IgD-negative memory B cell (primary cell): ENCODE measurements around the gene VEGFB. TPM values are rescaled to one million over a fixed set of nuclear protein-coding genes. Genes with fewer than 3 reads are reported as not detected.
A peak's percentile ranks its signal among the peaks of the same experiment; 100 is the strongest.

Source experiments
- H3K27ac Mint-ChIP-seq, 3 donors: one replicate each; pipeline ENCODE4 v1.8.0; 2020 to 2022; ENCODE audit warnings: mild to moderate bottlenecking in 3 of 3, mixed read lengths in 3 of 3, moderate library complexity in 1 of 3
- H3K27me3 Mint-ChIP-seq: one replicate; pipeline ENCODE4 v1.8.0; 2021; ENCODE audit warnings: mixed read lengths
- H3K36me3 Mint-ChIP-seq: one replicate; pipeline ENCODE4 v1.8.0; 2020; ENCODE audit warnings: mild to moderate bottlenecking, mixed read lengths
- H3K4me1 Mint-ChIP-seq, 3 donors: one replicate each; pipeline ENCODE4 v1.8.0; 2020 to 2022; ENCODE audit warnings: mixed read lengths in 3 of 3, mild to moderate bottlenecking in 1 of 3
- H3K4me3 Mint-ChIP-seq, 4 donors: one replicate each; pipeline ENCODE4 v1.8.0; 2020 to 2022; ENCODE audit warnings: mild to moderate bottlenecking in 4 of 4, mixed read lengths in 4 of 4, moderate library complexity in 3 of 4
- H3K9me3 Mint-ChIP-seq, 3 donors: one replicate each; pipeline ENCODE4 v1.8.0; 2020 to 2021; ENCODE audit warnings: mixed read lengths in 3 of 3, mild to moderate bottlenecking in 1 of 3
- polyA plus RNA-seq: library from polyadenylated mRNA; unstranded; fragments of 300-500 nt; fragmentation: Illumina TruSeq; gene quantifications from one replicate; pipeline ENCODE4 v1.2.3, GENCODE V29; 2021

The VEGFB gene
- polyA plus RNA-seq, 1 donor from 2014 or later: 34.8 TPM

- H3K9me3 Mint-ChIP-seq: no peaks in the 10 kb centered on the region
- H3K27me3 Mint-ChIP-seq: no peaks in the 10 kb centered on the region
- peaks cover 8 to 13% (median 12%) of the 10 kb centered on the region in 3 donors for H3K4me1 Mint-ChIP-seq
- H3K36me3 Mint-ChIP-seq: no peaks in the 10 kb centered on the region
- peak overlapping the region in 2 of 3 donors; percentile 35 to 58 for H3K27ac Mint-ChIP-seq
- H3K4me3 Mint-ChIP-seq: no peak overlapping the region
Measured at GRCh38 chr11:64223001-64223651, 11.3 kb upstream of the VEGFB start.

DNA sequence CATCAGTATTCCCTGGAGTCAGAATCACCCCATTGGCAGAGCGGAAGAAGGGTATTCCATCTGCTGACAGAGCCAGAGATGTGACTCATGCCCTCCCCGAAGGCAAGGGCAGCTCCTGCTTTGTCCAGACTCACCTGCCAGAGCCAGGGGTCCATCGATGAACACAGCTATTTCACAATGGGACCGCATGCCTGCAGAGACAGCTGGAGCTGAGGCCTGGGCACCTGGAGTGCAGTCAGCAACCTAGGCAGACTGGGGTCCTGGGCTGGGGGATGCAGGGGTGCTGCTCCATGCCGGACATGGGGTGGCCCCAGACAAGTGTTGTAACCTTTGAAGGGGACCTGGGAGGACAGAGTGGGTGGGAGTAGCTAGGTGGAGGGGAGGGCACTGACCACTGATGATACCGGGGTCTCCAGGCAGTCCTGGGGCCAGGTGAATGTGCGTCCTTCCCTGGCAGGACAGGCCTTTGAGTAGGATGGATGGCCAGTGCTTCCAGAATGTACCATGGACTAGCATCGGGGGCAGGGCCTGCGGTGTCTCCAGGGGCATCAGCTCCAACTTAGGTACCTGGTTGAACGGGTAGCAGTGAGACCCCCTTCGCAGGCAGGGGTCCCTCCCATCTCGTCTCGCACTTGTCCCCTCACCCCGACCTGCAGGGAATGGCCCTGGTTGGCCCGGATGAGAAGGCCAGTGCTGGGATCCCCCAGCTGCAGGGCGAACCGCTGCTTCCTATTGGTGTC, 10.1 kb upstream of the VEGFB start:
- Mint-ChIP-seq H3K36me3 (no peaks in the 10 kb centered on the region), H3K27me3 (no peaks in the 10 kb centered on the region), H3K9me3 (no peaks in the 10 kb centered on the region), H3K27ac (peak overlapping the region; percentile 81 to 95 (median 91)), H3K4me3 (peak overlapping the region in 3 of 4 donors; percentile 74 to 98 (median 95)), H3K4me1 (peaks cover 12 to 16% (median 14%) of the 10 kb centered on the region in 3 donors)

GRCh38 chr11:64224891-64225607, 9.3 kb upstream of the VEGFB start:
- Mint-ChIP-seq H3K36me3 (no peaks in the 10 kb centered on the region), H3K4me1 (peaks cover 14 to 22% (median 20%) of the 10 kb centered on the region in 3 donors), H3K4me3 (peak overlapping the region; percentile 93 to 98 (median 96))

GRCh38 chr11:64225608-64226506, 8.5 kb upstream of the VEGFB start, which contains the start of the genes NUDT22 and TRPT1:
NUDT22 (plus strand) TSS chr11:64226274; CDS start chr11:64226653, 379 bp downstream.
TRPT1 (minus strand) TSS chr11:64226186; CDS start chr11:64225860, 326 bp downstream.
- H3K9me3 Mint-ChIP-seq: no peaks in the 10 kb centered on the region
- H3K36me3 Mint-ChIP-seq: no peaks in the 10 kb centered on the region
- H3K27ac Mint-ChIP-seq: peak within 1 kb of the TSS; percentile 91 to 95 (median 94)
- peak within 1 kb of the TSS; percentile 93 to 98 (median 96) for H3K4me3 Mint-ChIP-seq
- peaks cover 15 to 26% (median 20%) of the 10 kb centered on the region in 3 donors for H3K4me1 Mint-ChIP-seq
- no peaks in the 10 kb centered on the region for H3K27me3 Mint-ChIP-seq

More at GRCh38 chr11:64224891-64225607, 9.3 kb upstream of the VEGFB start:
- Mint-ChIP-seq H3K27me3 (no peaks in the 10 kb centered on the region), H3K9me3 (no peaks in the 10 kb centered on the region), H3K27ac (peak overlapping the region; percentile 81 to 95 (median 91))

DNA sequence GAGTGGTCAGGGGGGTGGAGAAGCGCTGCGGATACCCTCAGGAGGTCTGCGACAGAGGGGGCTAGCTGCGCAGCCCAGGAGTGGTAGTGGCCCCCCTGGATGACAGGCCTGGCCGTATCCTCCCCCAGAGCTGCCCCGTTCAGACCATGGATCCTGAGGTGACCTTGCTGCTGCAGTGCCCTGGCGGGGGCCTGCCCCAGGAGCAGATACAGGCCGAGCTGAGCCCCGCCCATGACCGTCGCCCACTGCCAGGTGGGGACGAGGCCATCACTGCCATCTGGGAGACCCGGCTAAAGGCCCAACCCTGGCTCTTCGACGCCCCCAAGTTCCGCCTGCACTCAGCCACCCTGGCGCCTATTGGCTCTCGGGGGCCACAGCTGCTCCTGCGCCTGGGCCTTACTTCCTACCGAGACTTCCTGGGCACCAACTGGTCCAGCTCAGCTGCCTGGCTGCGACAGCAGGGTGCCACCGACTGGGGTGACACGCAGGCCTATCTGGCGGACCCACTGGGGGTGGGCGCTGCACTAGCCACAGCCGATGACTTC, 7.8 kb upstream of the VEGFB start:
- no peaks in the 10 kb centered on the region for H3K36me3 Mint-ChIP-seq
- peak overlapping the region; percentile 93 to 98 (median 96) for H3K4me3 Mint-ChIP-seq
- H3K4me1 Mint-ChIP-seq: peaks cover 17 to 26% (median 24%) of the 10 kb centered on the region in 3 donors
- H3K9me3 Mint-ChIP-seq: no peaks in the 10 kb centered on the region
- H3K27ac Mint-ChIP-seq: peak overlapping the region; percentile 53 to 91 (median 86)
- no peaks in the 10 kb centered on the region for H3K27me3 Mint-ChIP-seq

GRCh38 chr11:64227405-64227956, 6.9 kb upstream of the VEGFB start:
- Mint-ChIP-seq H3K36me3 (no peaks in the 10 kb centered on the region), H3K4me3 (peak overlapping the region; percentile 93 to 98 (median 96))

DNA sequence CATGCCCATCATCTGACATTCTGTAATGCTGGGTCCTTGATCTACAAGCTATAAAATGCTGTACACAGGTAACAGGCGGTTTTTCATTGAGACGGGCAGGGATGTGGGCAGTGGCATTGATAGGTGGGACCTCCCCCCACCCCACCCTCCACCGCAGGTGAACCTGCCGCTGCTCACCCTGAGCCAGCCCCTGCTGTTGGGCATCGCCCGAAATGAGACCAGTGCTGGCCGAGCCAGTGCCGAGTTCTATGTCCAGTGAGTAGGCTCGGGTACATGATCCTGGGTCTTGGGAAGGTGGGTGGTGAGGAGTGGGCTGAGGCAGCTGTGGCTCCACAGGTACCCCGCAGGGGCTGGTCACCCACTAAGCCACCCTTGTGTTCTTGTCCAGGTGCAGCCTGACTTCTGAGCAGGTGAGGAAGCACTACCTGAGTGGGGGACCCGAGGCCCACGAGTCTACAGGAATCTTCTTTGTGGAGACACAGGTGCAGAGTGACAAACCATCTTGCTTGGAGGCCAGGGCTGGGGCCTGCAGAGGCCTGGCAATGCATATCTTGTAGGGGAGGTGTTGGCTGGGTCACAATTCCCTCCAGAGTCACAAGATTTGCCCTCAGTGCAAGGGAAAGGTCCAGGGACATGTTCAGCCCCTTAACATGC, 5.2 kb upstream of the VEGFB start:
- H3K36me3 Mint-ChIP-seq: no peaks in the 10 kb centered on the region
- peaks cover 24 to 34% (median 26%) of the 10 kb centered on the region in 3 donors for H3K4me1 Mint-ChIP-seq
- no peaks in the 10 kb centered on the region for H3K27me3 Mint-ChIP-seq
- no peaks in the 10 kb centered on the region for H3K9me3 Mint-ChIP-seq
- H3K27ac Mint-ChIP-seq: peak overlapping the region; percentile 62 to 99 (median 97)
- peak overlapping the region; percentile 54 to 98 (median 92) for H3K4me3 Mint-ChIP-seq

More at GRCh38 chr11:64227405-64227956, 6.9 kb upstream of the VEGFB start:
- Mint-ChIP-seq H3K4me1 (peaks cover 22 to 30% (median 26%) of the 10 kb centered on the region in 3 donors), H3K27ac (peak overlapping the region; percentile 76 to 91 (median 86)), H3K27me3 (no peaks in the 10 kb centered on the region), H3K9me3 (no peaks in the 10 kb centered on the region)

GRCh38 chr11:64229744-64230170, 4.6 kb upstream of the VEGFB start:
- H3K27me3 Mint-ChIP-seq: no peaks in the 10 kb centered on the region
- H3K4me3 Mint-ChIP-seq: peak overlapping the region; percentile 88 to 98 (median 96)
- H3K36me3 Mint-ChIP-seq: no peaks in the 10 kb centered on the region
- H3K9me3 Mint-ChIP-seq: no peaks in the 10 kb centered on the region
- H3K27ac Mint-ChIP-seq: peak overlapping the region; percentile 97 to 99 (median 97)
- H3K4me1 Mint-ChIP-seq: peaks cover 24 to 34% (median 26%) of the 10 kb centered on the region in 3 donors

DNA sequence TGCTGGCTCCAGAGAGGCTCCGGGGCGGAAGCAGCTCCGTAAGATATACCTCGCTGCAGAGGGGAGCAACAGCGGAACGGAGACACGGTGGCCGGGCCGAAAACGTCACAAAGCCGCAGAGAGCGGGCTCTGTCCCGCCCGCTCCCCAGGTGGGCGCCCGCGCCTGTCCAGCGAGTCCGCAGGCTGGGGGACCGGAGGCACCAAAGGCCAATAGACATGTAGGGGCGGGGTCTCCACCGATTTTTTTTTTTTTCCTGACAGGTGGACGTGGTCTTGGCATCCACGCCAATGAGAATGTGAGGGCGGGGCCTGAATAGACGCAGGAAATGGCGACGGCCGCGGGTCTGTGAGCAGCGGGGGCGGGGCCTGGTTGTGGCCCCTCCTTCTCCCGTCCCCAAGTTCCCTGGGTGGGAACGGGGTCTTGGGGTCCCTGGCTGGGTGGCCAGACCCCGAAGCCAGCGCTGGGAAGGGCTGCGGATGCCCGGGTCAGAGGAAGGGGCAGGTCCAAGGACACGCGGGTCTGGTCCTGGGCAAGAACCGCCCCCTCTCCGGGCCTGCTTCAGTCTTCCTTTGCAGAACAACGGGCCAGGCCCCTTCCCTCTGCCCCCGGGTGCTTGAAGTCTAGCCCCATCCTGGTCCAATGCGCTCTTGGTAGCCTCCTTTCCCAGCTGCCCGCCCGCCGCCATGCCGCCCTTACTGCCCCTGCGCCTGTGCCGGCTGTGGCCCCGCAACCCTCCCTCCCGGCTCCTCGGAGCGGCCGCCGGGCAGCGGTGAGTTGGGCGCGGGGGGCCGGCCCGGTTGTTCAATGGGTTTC, 4.0 kb upstream of the VEGFB start, which contains the start of gene DNAJC4:
Gene DNAJC4, plus strand, starts transcription at position 378 of the 814 bp plus-strand sequence. Its CDS starts 307 bp downstream, at position 685.
- H3K27me3 Mint-ChIP-seq: no peaks in the 10 kb centered on the region
- peaks cover 1% of the 10 kb centered on the region for H3K36me3 Mint-ChIP-seq
- H3K4me1 Mint-ChIP-seq: peaks cover 22 to 34% (median 24%) of the 10 kb centered on the region in 3 donors
- H3K9me3 Mint-ChIP-seq: no peaks in the 10 kb centered on the region
- peak within 1 kb of the TSS; percentile 88 to 98 (median 96) for H3K4me3 Mint-ChIP-seq
- peak within 1 kb of the TSS; percentile 97 to 99 (median 97) for H3K27ac Mint-ChIP-seq

DNA sequence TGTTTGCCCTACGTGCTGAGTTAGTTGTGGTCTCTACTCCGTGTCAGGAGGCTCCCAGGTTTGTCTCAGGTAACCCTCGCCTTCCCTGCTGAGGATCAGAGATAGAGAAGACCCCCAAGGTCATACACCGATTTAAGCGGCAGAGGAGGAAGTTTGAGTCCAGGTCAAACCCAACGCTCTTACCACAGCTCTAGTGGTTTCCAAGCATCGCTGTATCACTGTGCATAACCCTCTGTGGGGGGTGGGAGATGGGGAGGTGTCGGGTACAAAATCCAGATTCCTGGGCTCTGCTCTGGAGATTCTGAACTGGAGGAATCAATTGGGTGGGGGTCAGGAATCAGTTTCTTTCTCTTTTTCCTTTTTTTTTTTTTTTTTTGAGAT, 3.4 kb upstream of the VEGFB start:
- Mint-ChIP-seq H3K9me3 (no peaks in the 10 kb centered on the region), H3K4me1 (peaks cover 26 to 39% (median 26%) of the 10 kb centered on the region in 3 donors), H3K36me3 (peaks cover 2% of the 10 kb centered on the region)

DNA sequence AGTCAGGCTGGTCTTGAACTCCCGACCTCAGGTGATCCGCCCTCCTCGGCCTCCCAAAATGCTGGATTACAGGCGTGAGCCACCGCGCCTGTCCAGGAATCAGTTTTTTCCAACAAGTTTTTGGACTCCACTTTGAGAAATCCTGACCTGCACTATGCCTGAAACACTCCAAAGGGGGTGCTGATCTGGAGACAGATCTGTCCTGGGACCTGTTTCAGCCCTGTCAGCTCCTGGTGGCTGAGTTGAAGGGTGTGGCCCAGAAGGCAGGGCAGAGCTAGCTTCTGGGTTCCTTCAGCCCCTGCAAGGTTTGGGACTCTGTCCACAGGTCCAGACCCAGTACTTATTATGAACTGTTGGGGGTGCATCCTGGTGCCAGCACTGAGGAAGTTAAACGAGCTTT, 2.8 kb upstream of the VEGFB start:
- H3K36me3 Mint-ChIP-seq: peaks cover 2% of the 10 kb centered on the region

More for the DNA sequence above, 3.4 kb upstream of the VEGFB start:
- Mint-ChIP-seq H3K27me3 (no peaks in the 10 kb centered on the region), H3K27ac (peak overlapping the region; percentile 97 to 99 (median 97)), H3K4me3 (peak overlapping the region; percentile 88 to 98 (median 96))

More for the DNA sequence above, 2.8 kb upstream of the VEGFB start:
- Mint-ChIP-seq H3K27me3 (no peaks in the 10 kb centered on the region), H3K4me3 (peak overlapping the region; percentile 64 to 98 (median 86)), H3K27ac (peak overlapping the region; percentile 31 to 99 (median 97)), H3K4me1 (peaks cover 26 to 39% (median 26%) of the 10 kb centered on the region in 3 donors), H3K9me3 (no peaks in the 10 kb centered on the region)
